SJCRH30 (cell line): ENCODE data around the gene ZNF92. TPM values are rescaled to one million over a fixed set of nuclear protein-coding genes. Genes with fewer than 3 reads are reported as not detected.
"Not testable (repeated sequence)": the region's sequence is repeated elsewhere in the genome, so short reads cannot be mapped to it uniquely, and the experiment has no call there.

Experiments
- DNase-seq, 2 experiments: peaks; one replicate each; pipeline ENCODE4 v3.0.0-alpha.2; 2015 to 2020
- H3K27ac ChIP-seq: fragments of 250-450 bp; sonication (Bioruptor Pico); 2 replicates; pipeline ENCODE4 v1.5.1; 2020; ENCODE audit warnings: mild to moderate bottlenecking, moderate library complexity
- H3K27me3 ChIP-seq: fragments of 250-450 bp; sonication (Bioruptor Pico); 2 replicates; pipeline ENCODE4 v1.5.1; 2020; ENCODE audit warnings: mild to moderate bottlenecking, moderate library complexity
- H3K36me3 ChIP-seq: fragments of 250-450 bp; sonication (Bioruptor Pico); 2 replicates; pipeline ENCODE4 v1.5.1; 2020; ENCODE audit warnings: mild to moderate bottlenecking, moderate library complexity
- H3K4me1 ChIP-seq: fragments of 250-450 bp; sonication (Bioruptor Pico); 2 replicates; pipeline ENCODE4 v1.5.1; 2020; ENCODE audit warnings: mild to moderate bottlenecking, moderate library complexity
- H3K4me3 ChIP-seq: fragments of 250-450 bp; sonication (Bioruptor Pico); 2 replicates; pipeline ENCODE4 v1.5.1; 2020; ENCODE audit warnings: mild to moderate bottlenecking, moderate library complexity
- H3K9me3 ChIP-seq: fragments of 250-450 bp; sonication (Bioruptor Pico); replicated peaks from 2 replicates; pipeline ENCODE4 v1.5.1; 2020; ENCODE audit warnings: mild to moderate bottlenecking, moderate library complexity
- total RNA-seq: library from RNA; depleted of rRNA; stranded (reverse); fragments of >200 nt; shearing (Covaris generic); gene quantifications from 2 replicates; pipeline ENCODE4 v1.2.3, GENCODE V29; 2014

The ZNF92 gene
- total RNA-seq, 1 experiment from 2014 or later, result 33.6 TPM

- not testable (repeated sequence) for H3K4me3 ChIP-seq, H3K9me3 ChIP-seq, DNase-seq, H3K27ac ChIP-seq, H3K4me1 ChIP-seq, H3K27me3 ChIP-seq
- peaks cover 75% of the 10 kb centered on the region for H3K36me3 ChIP-seq
Observed at GRCh38 chr7:65398671-65399070, 25.0 kb downstream of the ZNF92 start.

- H3K36me3 ChIP-seq, result peaks cover 71% of the 10 kb centered on the region
- not testable (repeated sequence) for H3K4me3 ChIP-seq, H3K27ac ChIP-seq, H3K27me3 ChIP-seq, H3K4me1 ChIP-seq, DNase-seq, H3K9me3 ChIP-seq
Observed at GRCh38 chr7:65399101-65399500, 25.4 kb downstream of the ZNF92 start.

- Histone ChIP-seq H3K4me1 (no peaks in the 10 kb centered on the region), H3K27ac (no peak overlapping the region), H3K27me3 (no peaks in the 10 kb centered on the region), H3K4me3 (no peak overlapping the region), H3K36me3 (peaks cover 29% of the 10 kb centered on the region), H3K9me3 (0 out of 2 replicates have a peak, but pooled peaks cover 7% of the 10 kb centered on the region)
- DNase-seq, result peak in 1 of 2 experiments; percentile 17
Observed at GRCh38 chr7:65404020-65404419, 30.4 kb downstream of the ZNF92 start.

- not testable (repeated sequence) for H3K36me3 ChIP-seq, H3K4me1 ChIP-seq, H3K27ac ChIP-seq, H3K4me3 ChIP-seq, H3K9me3 ChIP-seq, H3K27me3 ChIP-seq, DNase-seq
Observed at GRCh38 chr7:65406706-65407105, 33.1 kb downstream of the ZNF92 start.

GRCh38 chr7:65409363-65409762, 35.7 kb downstream of the ZNF92 start:
- no peak for DNase-seq
- Histone ChIP-seq H3K4me1 (no peaks in the 10 kb centered on the region), H3K27me3 (no peaks in the 10 kb centered on the region), H3K36me3 (no peaks in the 10 kb centered on the region), H3K27ac (no peak overlapping the region), H3K9me3 (0 out of 2 replicates have a peak, but pooled peaks cover 4% of the 10 kb centered on the region), H3K4me3 (no peak overlapping the region)

- Histone ChIP-seq H3K9me3 (no peaks in the 10 kb centered on the region), H3K36me3 (no peaks in the 10 kb centered on the region), H3K27me3 (no peaks in the 10 kb centered on the region), H3K4me3 (no peak overlapping the region), H3K4me1 (no peaks in the 10 kb centered on the region), H3K27ac (no peak overlapping the region)
- no peak for DNase-seq
Observed at GRCh38 chr7:65411249-65411648, 37.6 kb downstream of the ZNF92 start.

- no peaks in the 10 kb centered on the region for H3K36me3 ChIP-seq
- no peaks in the 10 kb centered on the region for H3K27me3 ChIP-seq
- H3K9me3 ChIP-seq, result 0 out of 2 replicates have a peak, but pooled peaks cover 2% of the 10 kb centered on the region
- no peak overlapping the region for H3K4me3 ChIP-seq
- H3K4me1 ChIP-seq, result no peaks in the 10 kb centered on the region
- no peak for DNase-seq
- H3K27ac ChIP-seq, result no peak overlapping the region
Observed at GRCh38 chr7:65422670-65423069, 49.0 kb downstream of the ZNF92 start.

GRCh38 chr7:65423286-65423685, 49.6 kb downstream of the ZNF92 start:
- H3K4me3 ChIP-seq, H3K36me3 ChIP-seq, DNase-seq, H3K4me1 ChIP-seq, H3K27me3 ChIP-seq, H3K9me3 ChIP-seq, H3K27ac ChIP-seq: not testable (repeated sequence)

- Histone ChIP-seq H3K27me3 (no peaks in the 10 kb centered on the region), H3K4me3 (no peak overlapping the region), H3K36me3 (no peaks in the 10 kb centered on the region), H3K9me3 (0 out of 2 replicates have a peak, but pooled peaks cover 3% of the 10 kb centered on the region), H3K27ac (no peak overlapping the region), H3K4me1 (no peaks in the 10 kb centered on the region)
- no peak for DNase-seq
Observed at GRCh38 chr7:65429642-65430343, 56.1 kb downstream of the ZNF92 start.

- no peak overlapping the region for H3K4me3 ChIP-seq
Observed at GRCh38 chr7:65430344-65431186, 56.9 kb downstream of the ZNF92 start.

GRCh38 chr7:65434307-65434706, 60.7 kb downstream of the ZNF92 start:
- no peaks in the 10 kb centered on the region for H3K27me3 ChIP-seq
- no peaks in the 10 kb centered on the region for H3K36me3 ChIP-seq
- H3K9me3 ChIP-seq, result 0 out of 2 replicates have a peak, but pooled peaks cover 3% of the 10 kb centered on the region
- no peak overlapping the region for H3K4me3 ChIP-seq
- no peaks in the 10 kb centered on the region for H3K4me1 ChIP-seq
- H3K27ac ChIP-seq, result no peak overlapping the region
- no peak for DNase-seq

More at GRCh38 chr7:65430344-65431186, 56.9 kb downstream of the ZNF92 start:
- H3K27me3 ChIP-seq, result no peaks in the 10 kb centered on the region
- H3K9me3 ChIP-seq, result 0 out of 2 replicates have a peak, but pooled peaks cover 3% of the 10 kb centered on the region
- H3K27ac ChIP-seq, result no peak overlapping the region
- DNase-seq, result no peak
- H3K4me1 ChIP-seq, result no peaks in the 10 kb centered on the region
- no peaks in the 10 kb centered on the region for H3K36me3 ChIP-seq

GRCh38 chr7:65436163-65436562, 62.5 kb downstream of the ZNF92 start:
- no peaks in the 10 kb centered on the region for H3K36me3 ChIP-seq
- no peaks in the 10 kb centered on the region for H3K4me1 ChIP-seq
- H3K27ac ChIP-seq, result no peak overlapping the region
- H3K4me3 ChIP-seq, result no peak overlapping the region
- DNase-seq, result no peak
- H3K27me3 ChIP-seq, result no peaks in the 10 kb centered on the region
- no peaks in the 10 kb centered on the region for H3K9me3 ChIP-seq

- Histone ChIP-seq H3K27ac (no peak overlapping the region), H3K4me1 (no peaks in the 10 kb centered on the region), H3K4me3 (no peak overlapping the region), H3K36me3 (no peaks in the 10 kb centered on the region), H3K9me3 (no peaks in the 10 kb centered on the region), H3K27me3 (no peaks in the 10 kb centered on the region)
- DNase-seq, result no peak
Observed at GRCh38 chr7:65438598-65438997, 64.9 kb downstream of the ZNF92 start.

- H3K27ac ChIP-seq, result no peak overlapping the region
Observed at GRCh38 chr7:65441010-65441409, 67.4 kb downstream of the ZNF92 start.

GRCh38 chr7:65444205-65444842, 70.7 kb downstream of the ZNF92 start:
- 0 out of 2 replicates have a peak, but pooled peaks cover 2% of the 10 kb centered on the region for H3K9me3 ChIP-seq
- no peak overlapping the region for H3K27ac ChIP-seq
- DNase-seq, result no peak
- no peak overlapping the region for H3K4me3 ChIP-seq
- no peaks in the 10 kb centered on the region for H3K27me3 ChIP-seq
- no peaks in the 10 kb centered on the region for H3K36me3 ChIP-seq
- H3K4me1 ChIP-seq, result no peaks in the 10 kb centered on the region

More at GRCh38 chr7:65441010-65441409, 67.4 kb downstream of the ZNF92 start:
- DNase-seq, result no peak
- Histone ChIP-seq H3K36me3 (no peaks in the 10 kb centered on the region), H3K4me1 (no peaks in the 10 kb centered on the region), H3K27me3 (no peaks in the 10 kb centered on the region), H3K4me3 (no peak overlapping the region), H3K9me3 (0 out of 2 replicates have a peak, but pooled peaks cover 2% of the 10 kb centered on the region)
